Sigmoid colon (tissue), 4 donors: ENCODE measurements around the gene FMN2.

ENCODE experiments used
- CTCF ChIP-seq, 4 experiments: fragments of 450-650 bp in 3 of 4; fragments of 200-600 bp in 1 of 4; IDR thresholded peaks; one replicate each; pipeline ENCODE4 v1.5.1; 2016 to 2019; ENCODE audit warnings: antibody characterized with exemption in 4 of 4, mild to moderate bottlenecking in 3 of 4, moderate library complexity in 2 of 4
- POLR2AphosphoS5 ChIP-seq, 4 donors: sonication (generic); formaldehyde crosslinking; IDR thresholded peaks; one replicate each; pipeline ENCODE4 v1.6.1; 2017; ENCODE audit warnings: antibody characterized with exemption in 4 of 4

GRCh38 chr1:240312872-240313271 lies 221.2 kb downstream of the FMN2 start:
- no peak for TF ChIP-seq CTCF (IDR thresholded peaks at IDR 0.05)
- no peak for TF ChIP-seq POLR2AphosphoS5 (IDR thresholded peaks at IDR 0.05)
